OCI-LY3 (cell line): Measurements from ENCODE around the gene CPSF4.

ENCODE experiments used
- H2AFZ ChIP-seq: fragments of 200-600, 300-600 bp; shearing (Covaris generic); 2 replicates; pipeline ENCODE4 v1.6.0; 2014; ENCODE audit warnings: antibody characterized with exemption, low read depth, low read length
- H3K27ac ChIP-seq: fragments of 200-600, 300-600 bp; sonication (generic); 2 replicates; pipeline ENCODE4 v1.5.1; 2014; ENCODE audit warnings: mild to moderate bottlenecking, low read length, moderate library complexity, mixed read lengths
- H3K27me3 ChIP-seq: fragments of 200-600, 300-600 bp; sonication (generic); 2 replicates; pipeline ENCODE4 v1.6.1; 2014; ENCODE audit warnings: low read depth, low read length, mixed read lengths
- H3K36me3 ChIP-seq: fragments of 200-600, 300-600 bp; sonication (generic); replicated peaks from 2 replicates; pipeline ENCODE3; 2014; ENCODE audit warnings: low read depth, low read length, mixed read lengths
- H3K4me1 ChIP-seq: fragments of 300-600, 200-600 bp; sonication (generic); 2 replicates; pipeline ENCODE4 v1.6.1; 2014; ENCODE audit warnings: low read length, mixed read lengths
- H3K4me2 ChIP-seq: fragments of 200-600, 300-600 bp; sonication (generic); 2 replicates; pipeline ENCODE4 v1.6.1; 2014; ENCODE audit warnings: low read length, mixed read lengths
- H3K4me3 ChIP-seq: fragments of 300-600, 200-600 bp; sonication (generic); 2 replicates; pipeline ENCODE4 v1.5.1; 2014; ENCODE audit warnings: antibody characterized with exemption, mild to moderate bottlenecking, low read length, moderate library complexity
- H3K79me2 ChIP-seq: fragments of 300-600, 200-600 bp; shearing (Covaris generic); 2 replicates; pipeline ENCODE4 v1.6.1; 2014; ENCODE audit warnings: mild to moderate bottlenecking, low read length, mixed read lengths
- H3K9ac ChIP-seq: fragments of 300-600, 200-600 bp; shearing (Covaris generic); 2 replicates; pipeline ENCODE4 v1.6.0; 2014; ENCODE audit warnings: mild to moderate bottlenecking, low read length, moderate library complexity
- H3K9me3 ChIP-seq: fragments of 200-600, 300-600 bp; shearing (Covaris generic); 2 replicates; pipeline ENCODE4 v1.6.1; 2014; ENCODE audit warnings: low read length, mixed read lengths; ENCODE audit not compliant: insufficient read depth
- H4K20me1 ChIP-seq: fragments of 200-600, 300-600 bp; sonication (generic); 2 replicates; pipeline ENCODE4 v1.6.1; 2016; ENCODE audit warnings: low read length, mixed read lengths; ENCODE audit not compliant: insufficient read depth
- EZH2phosphoT487 ChIP-seq: fragments of 200-600 bp; shearing (Covaris generic); IDR thresholded peaks from 2 replicates; pipeline ENCODE4 v1.6.1; 2018; ENCODE audit warnings: antibody characterized with exemption, mixed run types, low read depth
- TF ChIP-seq, protein P1 (sequence below): fragments of 200-600, 300-600 bp; sonication (generic); IDR thresholded peaks from 2 replicates; pipeline ENCODE4 v1.5.1; 2014; ENCODE audit warnings: antibody characterized with exemption, low read length, low read depth

Gene CPSF4

DNA sequence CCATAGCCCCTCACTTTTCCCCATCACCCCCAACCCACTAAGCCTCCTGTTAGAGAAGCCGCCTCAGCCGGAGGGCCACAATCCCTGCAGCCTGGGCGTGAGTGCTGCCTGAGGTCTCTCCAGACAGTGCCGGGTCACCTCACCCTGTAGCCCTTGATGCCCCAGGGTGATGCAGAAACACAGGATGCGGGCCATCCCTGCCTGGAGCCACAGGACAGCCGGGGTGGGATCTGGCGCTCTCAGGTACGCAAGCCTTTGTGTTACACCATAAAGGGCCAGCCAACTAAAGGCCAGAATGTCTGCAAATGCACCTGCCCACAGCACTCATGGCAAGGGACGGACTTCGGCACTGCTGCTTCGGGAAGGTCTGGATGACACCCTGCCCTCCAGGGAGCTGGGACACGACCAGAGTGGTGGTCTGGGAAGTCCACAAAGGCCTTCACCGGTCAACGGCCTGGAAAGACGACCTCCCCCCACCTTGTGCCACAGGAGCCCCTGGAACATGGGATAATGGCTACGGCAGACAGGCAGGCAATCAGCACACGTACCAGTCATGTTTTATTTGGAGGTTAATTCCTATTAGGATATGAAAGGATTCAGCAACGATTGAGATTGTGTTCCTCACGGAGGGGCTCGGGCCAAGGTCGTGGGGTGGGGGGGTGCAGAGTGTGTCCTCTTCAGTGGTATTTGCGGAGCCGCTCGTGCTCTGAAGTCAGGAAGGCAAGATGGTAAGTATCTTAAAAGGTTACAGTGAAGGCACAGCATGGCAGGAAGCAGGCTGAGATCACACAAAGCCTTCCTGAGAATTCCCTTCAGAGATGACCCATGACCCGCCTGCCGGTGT, 19.1 kb downstream of the CPSF4 start:
- H3K27ac ChIP-seq = no peak overlapping the region
- TF ChIP-seq, protein P1, sequence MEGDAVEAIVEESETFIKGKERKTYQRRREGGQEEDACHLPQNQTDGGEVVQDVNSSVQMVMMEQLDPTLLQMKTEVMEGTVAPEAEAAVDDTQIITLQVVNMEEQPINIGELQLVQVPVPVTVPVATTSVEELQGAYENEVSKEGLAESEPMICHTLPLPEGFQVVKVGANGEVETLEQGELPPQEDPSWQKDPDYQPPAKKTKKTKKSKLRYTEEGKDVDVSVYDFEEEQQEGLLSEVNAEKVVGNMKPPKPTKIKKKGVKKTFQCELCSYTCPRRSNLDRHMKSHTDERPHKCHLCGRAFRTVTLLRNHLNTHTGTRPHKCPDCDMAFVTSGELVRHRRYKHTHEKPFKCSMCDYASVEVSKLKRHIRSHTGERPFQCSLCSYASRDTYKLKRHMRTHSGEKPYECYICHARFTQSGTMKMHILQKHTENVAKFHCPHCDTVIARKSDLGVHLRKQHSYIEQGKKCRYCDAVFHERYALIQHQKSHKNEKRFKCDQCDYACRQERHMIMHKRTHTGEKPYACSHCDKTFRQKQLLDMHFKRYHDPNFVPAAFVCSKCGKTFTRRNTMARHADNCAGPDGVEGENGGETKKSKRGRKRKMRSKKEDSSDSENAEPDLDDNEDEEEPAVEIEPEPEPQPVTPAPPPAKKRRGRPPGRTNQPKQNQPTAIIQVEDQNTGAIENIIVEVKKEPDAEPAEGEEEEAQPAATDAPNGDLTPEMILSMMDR = no peak
- TF ChIP-seq EZH2phosphoT487 = no peak
- peaks cover 53% of the 10 kb centered on the region for H3K79me2 ChIP-seq
- H3K36me3 ChIP-seq = peaks cover 71% of the 10 kb centered on the region
- H3K4me3 ChIP-seq = no peak overlapping the region
- no peaks in the 10 kb centered on the region for H3K4me1 ChIP-seq
- no peak overlapping the region for H3K9ac ChIP-seq
- peaks cover 19% of the 10 kb centered on the region for H4K20me1 ChIP-seq
- no peaks in the 10 kb centered on the region for H3K9me3 ChIP-seq
- no peaks in the 10 kb centered on the region for H3K27me3 ChIP-seq
- no peak overlapping the region for H3K4me2 ChIP-seq
- H2AFZ ChIP-seq = no peak overlapping the region

DNA sequence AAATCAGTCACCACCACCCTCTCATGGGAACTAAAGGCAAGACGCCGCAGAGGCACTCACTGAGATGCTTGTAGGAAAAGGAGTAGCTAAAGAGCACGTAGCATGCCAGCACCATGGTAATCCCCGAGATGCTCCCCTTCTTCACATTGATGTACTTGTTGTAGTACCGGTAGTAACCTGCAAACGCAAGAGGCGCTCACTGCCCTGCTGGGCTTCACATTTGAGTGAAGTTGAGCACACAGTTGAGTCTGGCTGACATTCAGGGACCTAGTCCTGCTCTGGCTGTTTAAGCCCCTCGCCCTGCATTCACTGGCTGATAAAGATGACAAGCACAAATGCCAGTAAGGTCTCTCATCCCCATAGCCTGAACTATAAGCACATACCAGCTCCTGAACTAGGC, 20.3 kb downstream of the CPSF4 start:
- H3K79me2 ChIP-seq = peaks cover 65% of the 10 kb centered on the region
- H3K36me3 ChIP-seq = peaks cover 68% of the 10 kb centered on the region
- no peak overlapping the region for H3K9ac ChIP-seq
- no peaks in the 10 kb centered on the region for H3K9me3 ChIP-seq
- no peak overlapping the region for H3K27ac ChIP-seq
- H3K4me3 ChIP-seq = no peak overlapping the region
- TF ChIP-seq, protein P1 = no peak
- H3K27me3 ChIP-seq = no peaks in the 10 kb centered on the region
- no peak overlapping the region for H2AFZ ChIP-seq
- H4K20me1 ChIP-seq = peaks cover 19% of the 10 kb centered on the region
- no peak overlapping the region for H3K4me2 ChIP-seq
- no peaks in the 10 kb centered on the region for H3K4me1 ChIP-seq

DNA sequence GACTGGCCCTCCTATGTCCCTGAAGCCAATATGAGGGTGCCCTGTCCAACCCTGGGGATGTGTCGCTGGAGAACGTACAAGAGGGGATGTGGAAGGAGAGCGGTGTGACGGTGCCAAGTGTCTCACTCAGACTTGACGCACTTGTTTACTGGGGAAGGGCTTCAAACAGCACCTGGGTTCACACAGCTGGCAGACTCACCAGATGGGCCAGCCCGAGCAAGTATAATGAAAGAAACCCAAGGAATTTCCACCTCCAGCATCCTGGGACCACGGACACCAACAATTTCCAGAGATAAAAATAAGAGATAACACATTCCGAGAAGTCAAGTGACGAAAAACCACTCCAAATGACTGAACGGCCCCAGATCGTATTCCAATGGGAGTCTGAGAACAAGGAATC, 21.9 kb downstream of the CPSF4 start:
- Histone ChIP-seq H3K27ac (no peak overlapping the region), H3K9ac (no peak overlapping the region), H3K4me3 (no peak overlapping the region), H3K9me3 (no peaks in the 10 kb centered on the region), H3K4me2 (no peak overlapping the region), H3K36me3 (peaks cover 54% of the 10 kb centered on the region), H4K20me1 (peaks cover 15% of the 10 kb centered on the region), H3K79me2 (peaks cover 80% of the 10 kb centered on the region), H3K4me1 (peaks cover 7% of the 10 kb centered on the region), H2AFZ (no peak overlapping the region), H3K27me3 (no peaks in the 10 kb centered on the region)
- TF ChIP-seq, protein P1 = no peak
- no peak for TF ChIP-seq EZH2phosphoT487

DNA sequence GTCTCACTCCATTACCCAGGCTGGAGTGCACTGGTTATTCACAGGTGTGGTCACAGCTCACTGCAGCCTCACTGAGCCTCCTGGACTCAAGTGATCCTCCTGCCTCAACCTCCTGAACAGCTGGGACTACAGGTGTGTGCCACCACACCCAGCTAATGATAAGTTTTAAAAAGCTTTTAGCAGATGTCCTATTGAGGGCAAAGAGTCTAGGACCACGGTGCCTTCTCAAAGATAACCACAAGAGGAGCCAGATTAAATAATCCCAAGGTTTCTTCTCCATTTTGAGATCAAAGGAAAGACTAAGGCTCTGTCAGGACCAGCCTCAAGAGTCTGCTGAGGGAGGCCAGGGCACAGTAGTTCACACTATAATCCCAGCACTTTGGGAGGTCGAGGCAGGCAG, 22.5 kb downstream of the CPSF4 start:
- Histone ChIP-seq H4K20me1 (peaks cover 15% of the 10 kb centered on the region), H3K9me3 (no peaks in the 10 kb centered on the region), H3K36me3 (peaks cover 52% of the 10 kb centered on the region), H3K4me2 (no peak overlapping the region), H3K27me3 (no peaks in the 10 kb centered on the region), H3K4me3 (no peak overlapping the region), H3K4me1 (peaks cover 7% of the 10 kb centered on the region), H3K27ac (no peak overlapping the region), H3K79me2 (peaks cover 86% of the 10 kb centered on the region), H2AFZ (no peak overlapping the region), H3K9ac (no peak overlapping the region)
- TF ChIP-seq, protein P1 = no peak
- TF ChIP-seq EZH2phosphoT487 = no peak
